Rectal smooth muscle tissue (tissue), 1 donor: Measurements from ENCODE around the gene ALPG.
"Not testable (repeated sequence)": the region's sequence is repeated elsewhere in the genome, so short reads cannot be mapped to it uniquely, and the experiment has no call there.

Experiments used
- H3K27ac ChIP-seq: one replicate; pipeline ENCODE4 v1.7.0; 2013; ENCODE audit warnings: low read depth, low read length, inconsistent platforms
- H3K27me3 ChIP-seq: one replicate; pipeline ENCODE4 v1.7.0; 2013; ENCODE audit warnings: low read length; ENCODE audit not compliant: control insufficient read depth, insufficient read depth
- H3K36me3 ChIP-seq: one replicate; pipeline ENCODE4 v1.7.0; 2013; ENCODE audit warnings: low read length; ENCODE audit not compliant: control insufficient read depth, insufficient read depth
- H3K4me1 ChIP-seq: one replicate; pipeline ENCODE4 v1.7.0; 2013; ENCODE audit warnings: low read length; ENCODE audit not compliant: control insufficient read depth, insufficient read depth
- H3K4me3 ChIP-seq: one replicate; pipeline ENCODE4 v1.7.0; 2013; ENCODE audit warnings: low read length
- H3K9ac ChIP-seq: one replicate; pipeline ENCODE4 v1.7.0; 2013; ENCODE audit warnings: low read length

Gene ALPG

DNA sequence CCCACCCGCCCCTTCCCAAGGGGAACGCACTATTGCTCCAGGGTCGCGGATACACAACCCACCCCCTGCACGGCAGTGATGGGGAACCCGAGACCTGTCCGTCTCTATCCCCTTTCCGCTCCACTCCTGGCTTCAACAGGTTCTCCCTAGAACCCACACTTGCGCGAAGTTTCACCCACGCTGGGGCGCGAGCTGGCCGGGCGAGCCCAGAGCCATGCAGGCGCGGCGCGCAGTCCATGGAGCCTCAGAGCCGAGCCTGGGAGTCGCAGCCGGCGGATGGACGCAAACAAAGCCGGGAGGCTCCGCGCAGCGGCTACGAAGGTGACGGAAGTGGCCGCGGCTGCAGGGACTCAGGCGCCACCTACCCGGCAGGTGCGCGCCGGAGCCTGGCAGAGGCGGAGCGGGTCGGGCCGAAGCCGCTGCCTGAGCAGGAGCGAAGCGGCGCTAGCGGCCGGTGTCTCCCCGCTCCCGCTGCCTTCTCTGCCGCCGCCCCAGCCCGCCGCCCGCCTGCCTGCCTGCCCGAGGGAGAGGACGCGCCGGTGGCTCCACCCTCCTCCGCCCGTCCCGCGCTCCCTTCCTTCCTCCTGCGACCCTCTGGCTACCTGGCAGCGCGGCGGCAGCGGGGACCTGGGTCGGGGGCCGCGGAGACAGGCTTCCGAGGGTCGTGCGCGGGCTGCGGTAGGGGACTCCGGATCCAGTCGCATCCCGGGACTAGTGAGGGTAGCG is 14.0 kb downstream of the ALPG start:
- H3K27me3 ChIP-seq: peaks cover 34% of the 10 kb centered on the region
- H3K36me3 ChIP-seq: no peaks in the 10 kb centered on the region
- H3K9ac ChIP-seq: no peak overlapping the region
- H3K4me3 ChIP-seq: peak overlapping the region; percentile 36
- H3K4me1 ChIP-seq: no peaks in the 10 kb centered on the region
- H3K27ac ChIP-seq: no peak overlapping the region

DNA sequence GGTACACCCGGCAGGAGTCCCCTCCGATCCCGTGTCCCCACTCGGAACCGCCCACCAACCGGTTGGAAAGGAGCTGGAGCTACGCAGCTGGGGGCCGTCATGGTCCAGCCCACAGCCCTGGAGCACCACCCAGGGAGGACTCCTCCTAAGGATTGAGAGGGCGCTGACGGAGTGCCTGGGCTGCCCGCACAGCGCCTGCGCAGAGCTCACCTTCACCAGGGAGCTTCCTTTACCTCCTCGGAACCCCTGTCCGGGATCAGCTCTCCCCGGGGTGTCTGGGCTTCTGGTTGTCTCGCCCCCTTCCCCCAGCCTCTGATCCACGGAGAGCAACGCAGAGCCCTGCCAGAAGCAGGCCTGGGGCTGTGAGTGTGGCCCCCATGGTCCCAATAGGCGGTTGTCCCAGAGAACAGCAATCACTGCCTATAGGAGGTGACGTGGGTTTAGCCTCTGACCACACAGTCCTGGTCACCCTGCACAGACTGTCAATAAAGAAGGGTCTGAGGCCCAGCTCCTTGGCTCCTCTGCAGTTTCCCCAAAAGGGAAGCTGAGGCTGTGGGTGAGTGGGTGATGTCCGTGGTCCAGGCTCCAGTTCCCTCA is 14.6 kb downstream of the ALPG start:
- H3K9ac ChIP-seq: no peak overlapping the region
- H3K4me3 ChIP-seq: no peak overlapping the region
- no peaks in the 10 kb centered on the region for H3K4me1 ChIP-seq
- H3K27me3 ChIP-seq: peaks cover 34% of the 10 kb centered on the region
- H3K36me3 ChIP-seq: no peaks in the 10 kb centered on the region
- no peak overlapping the region for H3K27ac ChIP-seq

- H3K27me3 ChIP-seq: peaks cover 31% of the 10 kb centered on the region
- no peaks in the 10 kb centered on the region for H3K4me1 ChIP-seq
- no peaks in the 10 kb centered on the region for H3K36me3 ChIP-seq
- H3K4me3 ChIP-seq: no peak overlapping the region
- H3K27ac ChIP-seq: no peak overlapping the region
- H3K9ac ChIP-seq: no peak overlapping the region
Measured at GRCh38 chr2:232422051-232422450, 15.4 kb downstream of the ALPG start.

DNA sequence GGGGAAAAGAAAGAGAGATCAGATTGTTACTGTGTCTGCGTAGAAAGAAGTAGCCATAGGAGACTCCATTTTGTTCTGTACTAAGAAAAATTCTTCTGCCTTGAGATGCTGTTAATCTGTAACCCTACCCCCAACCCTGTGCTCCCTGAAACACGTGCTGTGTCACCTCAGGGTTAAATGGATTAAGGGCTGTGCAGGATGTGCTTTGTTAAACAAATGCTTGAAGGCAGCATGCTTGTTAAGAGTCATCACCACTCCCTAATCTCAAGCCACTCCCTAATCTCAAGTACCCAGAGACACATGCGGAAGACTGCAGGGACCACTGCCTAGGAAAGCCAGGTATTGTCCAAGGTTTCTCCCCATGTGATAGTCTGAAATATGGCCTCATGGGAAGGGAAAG is 16.4 kb downstream of the ALPG start:
- H3K27me3 ChIP-seq: peaks cover 31% of the 10 kb centered on the region

GRCh38 chr2:232423407-232423806 is 16.8 kb downstream of the ALPG start:
- not testable (repeated sequence) for H3K9ac ChIP-seq, H3K4me1 ChIP-seq, H3K36me3 ChIP-seq, H3K27ac ChIP-seq, H3K4me3 ChIP-seq
- H3K27me3 ChIP-seq: peaks cover 27% of the 10 kb centered on the region

More for the DNA sequence above, 16.4 kb downstream of the ALPG start:
- not testable (repeated sequence) for H3K27ac ChIP-seq, H3K4me1 ChIP-seq, H3K36me3 ChIP-seq, H3K9ac ChIP-seq, H3K4me3 ChIP-seq

- H3K27me3 ChIP-seq: no peaks in the 10 kb centered on the region
- H3K36me3 ChIP-seq: no peaks in the 10 kb centered on the region
- H3K27ac ChIP-seq: no peak overlapping the region
- no peak overlapping the region for H3K4me3 ChIP-seq
- H3K9ac ChIP-seq: no peak overlapping the region
- H3K4me1 ChIP-seq: no peaks in the 10 kb centered on the region
Measured at GRCh38 chr2:232431705-232432590, 25.3 kb downstream of the ALPG start.

- Histone ChIP-seq H3K9ac (no peak overlapping the region), H3K36me3 (no peaks in the 10 kb centered on the region)
Measured at GRCh38 chr2:232432598-232433184, 26.0 kb downstream of the ALPG start.

DNA sequence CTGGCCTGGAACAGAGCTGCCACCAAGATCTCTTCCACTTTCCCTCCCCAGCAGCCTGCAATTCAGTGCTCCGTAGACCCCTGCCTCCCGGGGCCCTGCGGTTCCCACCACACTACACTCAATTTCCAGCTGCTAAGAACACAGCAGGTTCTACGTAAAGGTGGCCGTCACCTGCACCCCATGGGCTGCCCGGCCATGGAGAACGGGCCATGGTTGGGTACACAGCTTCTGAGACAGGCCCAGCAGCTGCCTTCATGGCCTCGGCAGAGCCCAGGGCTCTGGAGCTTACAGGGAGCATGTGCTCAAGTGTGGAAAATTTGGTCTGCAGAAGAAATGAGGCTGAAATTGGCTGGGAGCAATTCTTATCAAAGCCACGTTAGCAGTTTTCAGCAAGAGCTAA is 27.0 kb downstream of the ALPG start:
- H3K27ac ChIP-seq, H3K4me3 ChIP-seq, H3K36me3 ChIP-seq, H3K9ac ChIP-seq, H3K4me1 ChIP-seq, H3K27me3 ChIP-seq: not testable (repeated sequence)

More at GRCh38 chr2:232432598-232433184, 26.0 kb downstream of the ALPG start:
- H3K4me3 ChIP-seq: no peak overlapping the region
- no peak overlapping the region for H3K27ac ChIP-seq
- H3K4me1 ChIP-seq: no peaks in the 10 kb centered on the region
- no peaks in the 10 kb centered on the region for H3K27me3 ChIP-seq

DNA sequence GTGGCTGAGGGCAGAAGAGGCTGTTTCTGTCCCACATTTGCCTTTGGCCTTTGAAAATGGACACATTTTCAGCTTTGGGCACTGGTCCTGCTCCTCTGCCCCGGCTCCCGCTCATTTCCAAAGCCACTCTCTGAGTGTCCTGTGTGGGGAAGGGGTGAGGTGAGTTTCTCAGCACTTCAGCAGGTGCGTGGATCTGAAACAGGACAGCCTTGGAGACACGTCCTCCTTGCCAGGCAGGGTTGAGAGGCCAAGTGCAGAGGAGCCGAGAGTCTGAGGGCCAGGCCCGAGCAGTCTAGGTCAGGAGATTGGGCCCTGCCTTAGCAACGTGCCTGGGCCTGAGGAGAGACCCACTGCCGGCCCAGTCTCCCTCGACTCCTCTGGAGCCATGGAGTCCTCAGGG is 27.4 kb downstream of the ALPG start:
- Histone ChIP-seq H3K27me3 (no peaks in the 10 kb centered on the region), H3K36me3 (no peaks in the 10 kb centered on the region), H3K27ac (no peak overlapping the region), H3K9ac (no peak overlapping the region), H3K4me3 (no peak overlapping the region), H3K4me1 (no peaks in the 10 kb centered on the region)

DNA sequence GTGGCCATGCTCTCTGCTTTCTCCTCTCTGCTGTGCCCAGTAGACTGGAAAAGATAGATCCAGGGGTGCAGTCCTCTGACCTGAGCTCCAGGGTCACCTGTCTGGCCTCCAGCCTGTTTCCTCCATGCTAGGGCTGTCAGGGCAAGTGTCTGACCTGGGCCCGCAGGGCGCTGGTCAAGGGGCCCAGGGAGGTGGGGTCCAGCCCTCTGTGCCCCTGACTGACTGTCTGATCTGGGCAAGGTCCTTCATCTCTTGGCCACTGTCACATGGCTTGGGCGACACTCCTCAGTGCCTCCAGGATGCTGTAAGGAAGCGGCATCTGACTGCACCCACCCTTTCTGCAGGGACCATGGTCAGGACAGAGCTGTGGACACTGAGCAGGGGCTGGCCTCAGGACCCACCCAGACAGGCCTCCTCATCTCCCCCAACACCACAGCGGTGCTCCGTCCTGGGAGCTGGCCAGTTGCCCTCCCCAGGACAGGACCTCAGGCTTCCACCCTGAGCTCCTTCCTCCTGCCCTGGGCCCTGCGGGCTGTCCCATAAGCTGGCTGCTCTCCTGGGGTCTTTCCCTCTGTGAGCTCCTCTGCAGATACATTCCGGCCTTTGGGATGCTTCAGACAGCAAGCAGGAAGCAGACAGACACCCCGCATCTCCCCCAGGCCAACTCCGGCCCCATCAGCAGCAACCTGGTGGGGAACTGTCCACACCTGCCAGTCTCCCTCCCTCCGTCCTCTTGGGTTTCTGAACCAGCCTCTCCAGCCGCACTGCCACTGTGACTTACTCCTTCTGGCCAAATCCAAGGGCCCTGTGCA is 28.1 kb downstream of the ALPG start:
- Histone ChIP-seq H3K27me3 (no peaks in the 10 kb centered on the region), H3K4me3 (no peak overlapping the region), H3K36me3 (no peaks in the 10 kb centered on the region), H3K27ac (no peak overlapping the region), H3K9ac (no peak overlapping the region), H3K4me1 (no peaks in the 10 kb centered on the region)

GRCh38 chr2:232435375-232435648 is 28.7 kb downstream of the ALPG start:
- no peaks in the 10 kb centered on the region for H3K4me1 ChIP-seq
- H3K27me3 ChIP-seq: no peaks in the 10 kb centered on the region
- H3K27ac ChIP-seq: no peak overlapping the region
- no peaks in the 10 kb centered on the region for H3K36me3 ChIP-seq
- H3K4me3 ChIP-seq: no peak overlapping the region
- H3K9ac ChIP-seq: no peak overlapping the region

DNA sequence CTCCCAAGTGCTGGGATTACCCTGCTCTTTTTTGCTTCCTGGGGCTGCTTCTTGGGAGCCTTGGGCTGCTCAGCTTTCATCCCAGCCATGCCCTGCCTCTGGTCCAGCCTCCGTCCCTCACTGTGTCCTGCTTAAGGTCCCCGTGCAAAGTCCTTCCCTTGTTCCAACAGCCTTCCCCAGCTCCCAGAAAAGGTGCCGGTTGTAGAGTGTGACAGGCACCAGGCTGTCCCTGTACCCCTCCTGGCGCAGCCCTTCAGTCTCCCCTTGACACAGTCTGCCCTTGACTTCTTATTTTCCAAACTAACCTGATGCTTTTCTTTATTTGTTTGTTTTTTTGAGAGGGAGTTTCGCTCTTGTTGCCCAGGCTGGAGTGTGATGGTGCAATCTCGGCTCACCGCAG is 29.2 kb downstream of the ALPG start:
- H3K9ac ChIP-seq: no peak overlapping the region
- no peak overlapping the region for H3K27ac ChIP-seq
- no peak overlapping the region for H3K4me3 ChIP-seq
- no peaks in the 10 kb centered on the region for H3K36me3 ChIP-seq
- no peaks in the 10 kb centered on the region for H3K4me1 ChIP-seq
- peaks cover 3% of the 10 kb centered on the region for H3K27me3 ChIP-seq
